Activated effector memory CD4-positive, alpha-beta T cell treated with anti-CD3 and anti-CD28 coated beads, Interleukin-2, amount 50 U/mL, for 16 hours (primary cell): ENCODE results near the gene TFPT.

Source experiments
- DNase-seq: peaks from one replicate; pipeline ENCODE4 v3.0.0-alpha.2; 2020

TFPT gene

DNA sequence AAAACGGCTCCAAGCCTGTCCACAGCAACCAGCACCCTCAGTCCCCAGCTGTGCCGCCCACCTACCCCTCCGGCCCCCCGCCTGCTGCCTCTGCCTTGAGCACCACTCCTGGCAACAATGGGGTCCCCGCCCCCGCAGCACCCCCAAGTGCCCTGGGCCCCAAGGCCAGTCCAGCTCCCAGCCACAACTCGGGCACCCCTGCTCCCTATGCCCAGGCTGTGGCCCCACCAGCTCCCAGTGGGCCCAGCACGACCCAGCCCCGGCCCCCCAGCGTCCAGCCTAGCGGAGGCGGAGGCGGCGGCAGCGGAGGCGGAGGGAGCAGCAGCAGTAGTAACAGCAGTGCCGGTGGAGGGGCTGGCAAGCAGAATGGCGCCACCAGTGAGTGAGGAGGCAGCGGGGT lies 32.7 kb upstream of the TFPT start:
- no peak for DNase-seq

GRCh38 chr19:54147676-54148075 lies 32.2 kb upstream of the TFPT start:
- no peak for DNase-seq

DNA sequence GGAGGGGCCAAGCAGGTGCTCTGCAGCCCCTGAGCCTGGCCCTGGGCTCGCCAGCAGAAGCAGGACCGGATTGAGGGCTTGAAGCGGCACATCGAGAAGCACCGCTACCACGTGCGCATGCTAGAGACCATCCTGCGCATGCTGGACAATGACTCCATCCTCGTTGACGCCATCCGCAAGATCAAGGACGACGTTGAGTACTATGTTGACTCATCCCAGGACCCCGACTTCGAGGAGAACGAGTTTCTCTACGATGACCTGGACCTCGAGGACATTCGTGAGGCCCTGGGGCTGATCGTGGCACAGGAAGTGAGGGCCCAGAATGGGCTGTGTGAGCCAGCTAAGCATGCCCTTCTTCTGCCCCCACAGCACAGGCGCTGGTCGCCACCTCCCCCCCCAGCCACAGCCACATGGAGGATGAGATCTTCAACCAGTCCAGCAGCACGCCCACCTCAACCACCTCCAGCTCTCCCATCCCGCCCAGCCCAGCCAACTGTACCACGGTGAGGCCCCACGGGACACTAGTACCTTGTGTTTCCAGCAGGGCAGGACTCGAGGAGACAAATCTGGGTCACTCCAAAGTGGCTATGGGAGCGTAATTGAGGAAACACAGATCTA lies 30.2 kb upstream of the TFPT start:
- no peak for DNase-seq

DNA sequence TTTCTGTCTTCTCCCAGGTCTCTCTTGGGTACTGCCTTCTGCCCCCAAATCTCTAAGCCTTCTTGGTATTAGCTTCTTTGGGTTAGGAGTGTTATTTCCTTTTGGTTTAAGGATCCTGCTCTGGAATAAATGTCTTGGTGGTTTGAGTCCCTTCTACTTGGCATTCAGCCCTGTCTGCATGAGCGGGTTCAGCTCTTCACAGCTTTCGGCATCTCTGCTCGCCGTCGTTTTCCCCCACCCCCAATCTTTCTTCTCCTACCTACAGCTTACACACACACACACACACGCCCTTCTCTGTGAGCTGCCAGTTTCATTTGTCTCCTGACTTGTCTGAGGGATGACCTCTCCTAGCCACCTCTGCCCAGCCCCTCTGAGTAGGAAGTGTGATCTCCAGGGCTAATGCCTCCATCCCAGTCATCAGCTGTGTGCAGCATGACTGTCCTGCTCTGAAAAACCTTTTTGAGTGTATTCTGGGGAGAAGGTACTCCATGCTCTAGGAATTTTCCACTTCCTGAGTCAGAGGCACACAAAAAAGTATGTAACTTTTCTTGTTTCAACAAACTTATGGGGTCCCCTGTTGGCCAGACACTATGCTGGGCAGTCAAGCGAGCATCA lies 26.8 kb upstream of the TFPT start:
- no peak for DNase-seq

DNA sequence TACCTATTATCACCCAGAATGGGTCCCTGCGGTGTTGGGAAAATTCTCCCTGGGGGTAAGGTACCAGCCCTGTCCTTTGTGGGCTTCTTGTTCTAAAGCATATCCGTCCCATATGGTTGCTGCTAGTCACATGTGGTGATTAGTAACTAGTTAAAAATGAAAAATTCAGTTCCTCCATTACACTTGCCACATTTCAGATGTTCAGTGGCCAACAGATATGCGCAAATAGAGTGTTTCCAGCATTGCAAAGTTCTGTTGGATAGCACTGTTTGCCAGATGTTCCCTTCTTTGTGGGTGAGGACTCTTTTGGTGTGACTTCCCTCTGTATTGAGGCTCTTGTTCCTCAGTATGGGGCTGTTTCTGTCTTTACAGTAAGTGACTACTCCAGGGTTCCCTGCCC lies 25.9 kb upstream of the TFPT start:
- DNase-seq: no peak

DNA sequence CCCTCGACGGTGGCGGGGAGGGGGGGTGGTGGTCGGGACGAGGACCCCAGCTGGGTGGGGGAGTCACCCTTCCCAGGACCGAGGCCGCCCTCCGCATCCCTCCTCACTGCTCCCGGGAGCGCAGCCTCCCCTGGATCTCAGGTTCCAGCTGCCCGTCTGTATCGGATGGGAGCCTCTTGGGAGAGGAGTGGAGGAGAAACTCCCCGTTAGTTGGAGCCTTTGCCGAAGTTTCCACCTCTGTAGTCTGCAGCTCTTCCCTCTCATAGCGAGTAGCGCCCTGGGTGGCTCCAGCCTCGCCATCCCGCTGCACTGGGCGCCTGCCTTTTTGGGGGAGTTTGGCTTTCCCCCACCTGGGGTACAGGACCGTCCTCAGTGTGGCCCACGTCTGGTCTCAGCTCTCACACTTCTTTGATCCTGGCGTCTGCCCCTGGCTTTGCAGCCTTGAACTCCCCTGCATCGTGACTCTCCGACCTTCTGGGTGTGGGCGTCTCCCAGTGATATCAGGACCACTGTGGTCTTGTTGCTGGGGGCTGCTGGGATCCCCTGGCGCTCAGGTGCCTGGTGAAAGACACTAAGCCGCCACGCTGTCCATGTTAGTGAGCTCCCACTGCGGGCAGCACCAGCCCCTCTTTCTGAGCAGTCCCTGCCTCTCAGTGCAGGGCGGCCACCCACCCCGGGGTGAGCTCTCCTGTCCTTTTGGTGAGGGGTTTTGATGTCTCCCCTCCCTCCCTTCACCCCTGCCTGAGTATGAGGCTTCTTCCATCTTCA lies 23.2 kb upstream of the TFPT start:
- peak; percentile 75 for DNase-seq

- peak; percentile 76 for DNase-seq
Observed at GRCh38 chr19:54137699-54138488, 22.4 kb upstream of the TFPT start, which contains the start of gene CNOT3. Gene CNOT3 (plus strand): TSS chr19:54137762. CDS start chr19:54142979, 5,217 bp downstream.

- DNase-seq: peak; percentile 100
Observed at GRCh38 chr19:54136864-54137698, 21.6 kb upstream of the TFPT start.

GRCh38 chr19:54136086-54136863 lies 20.8 kb upstream of the TFPT start:
- peak; percentile 67 for DNase-seq

DNA sequence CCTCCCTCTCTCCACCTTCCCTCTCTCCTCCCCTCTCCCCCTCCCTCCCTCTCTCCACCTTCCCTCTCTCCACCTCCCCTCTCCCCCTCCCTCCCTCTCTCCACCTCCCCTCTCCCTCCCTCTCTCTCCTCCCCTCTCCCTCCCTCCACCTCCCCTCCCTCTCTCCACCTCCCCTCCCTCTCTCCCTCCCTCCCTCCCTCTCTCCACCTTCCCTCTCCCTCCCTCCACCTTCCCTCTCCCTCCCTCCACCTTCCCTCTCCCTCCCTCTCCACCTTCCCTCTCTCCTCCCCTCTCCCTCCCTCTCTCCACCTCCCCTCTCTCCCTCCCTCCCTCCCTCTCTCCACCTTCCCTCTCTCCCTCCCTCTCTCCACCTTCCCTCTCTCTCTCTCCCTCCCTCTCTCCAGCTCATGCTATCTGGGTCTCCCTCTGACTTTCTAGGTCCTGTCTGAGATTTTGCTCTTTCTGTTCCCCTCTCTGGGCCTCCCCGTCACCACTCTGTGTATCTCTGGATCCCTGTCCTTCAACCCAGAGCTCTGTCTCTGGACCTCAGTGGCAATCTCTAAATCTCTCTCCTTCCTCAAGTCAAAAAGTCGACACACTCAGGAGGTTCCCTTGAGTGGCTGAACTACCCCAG lies 18.6 kb upstream of the TFPT start:
- DNase-seq: no peak

GRCh38 chr19:54133312-54133956 lies 18.0 kb upstream of the TFPT start:
- DNase-seq: no peak

DNA sequence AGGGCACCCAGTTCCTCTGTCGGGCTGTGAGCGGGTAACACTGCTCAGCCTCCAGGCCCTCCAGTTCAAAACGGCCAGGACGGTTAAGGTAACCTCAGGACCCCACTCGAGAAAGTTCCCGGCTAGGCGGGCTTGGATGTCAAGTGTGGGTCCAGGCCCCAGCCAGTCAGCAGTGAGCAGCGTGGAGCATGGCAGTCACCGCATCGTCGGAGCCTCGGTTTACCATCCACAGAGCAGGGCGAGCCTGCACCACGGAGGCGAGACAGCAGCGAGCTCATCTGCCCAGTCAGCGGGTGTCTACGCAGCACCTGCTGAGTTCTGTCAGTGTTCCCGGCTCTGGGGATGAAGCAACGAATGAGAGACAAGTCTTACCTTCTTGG lies 14.2 kb upstream of the TFPT start:
- DNase-seq: no peak

GRCh38 chr19:54128796-54129616 lies 13.5 kb upstream of the TFPT start:
- no peak for DNase-seq

DNA sequence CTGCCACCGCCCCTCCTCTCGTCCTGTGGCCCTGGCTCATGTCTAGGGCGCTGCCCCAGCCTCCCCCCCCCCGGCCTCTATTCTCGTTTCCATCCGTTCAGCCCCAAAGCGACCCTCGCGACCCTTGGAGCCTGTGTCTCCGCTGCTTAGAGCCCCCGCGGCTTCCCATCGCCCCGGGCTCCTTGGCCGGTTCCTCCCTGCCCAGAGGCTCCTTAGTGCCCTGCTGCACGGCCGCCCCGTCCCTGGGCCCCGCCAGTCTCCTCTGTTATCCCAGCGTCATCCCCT lies 12.9 kb upstream of the TFPT start:
- DNase-seq: no peak

DNA sequence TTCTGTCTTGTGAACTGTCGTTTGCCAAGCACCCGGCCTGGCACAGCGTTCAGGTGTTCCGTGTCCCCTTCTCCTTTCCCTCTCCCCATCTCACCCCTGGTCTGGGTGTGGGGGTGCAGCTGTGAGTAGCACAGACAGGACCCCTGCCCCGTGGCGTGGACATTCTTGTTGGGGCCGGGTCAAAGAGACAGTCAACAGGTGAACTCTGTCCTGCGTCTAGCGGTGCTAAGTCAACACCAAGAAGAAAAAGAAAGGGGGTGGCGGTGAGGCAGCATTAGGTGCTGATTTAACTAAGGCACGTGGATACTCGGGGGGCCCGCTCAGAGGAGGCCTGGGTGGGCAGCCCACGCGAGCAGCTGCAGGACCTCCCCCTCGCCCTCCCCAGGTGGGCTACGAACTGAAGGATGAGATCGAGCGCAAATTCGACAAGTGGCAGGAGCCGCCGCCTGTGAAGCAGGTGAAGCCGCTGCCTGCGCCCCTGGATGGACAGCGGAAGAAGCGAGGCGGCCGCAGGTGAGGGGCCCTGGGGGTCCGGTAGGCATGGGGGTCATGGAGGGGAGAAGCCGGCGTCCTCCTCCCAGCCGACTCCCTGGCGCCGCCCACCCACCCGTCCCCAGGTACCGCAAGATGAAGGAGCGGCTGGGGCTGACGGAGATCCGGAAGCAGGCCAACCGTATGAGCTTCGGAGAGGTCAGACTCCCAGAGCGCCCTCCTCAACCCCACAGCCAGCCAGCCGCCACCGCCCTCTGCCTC lies 12.4 kb upstream of the TFPT start:
- DNase-seq: no peak

DNA sequence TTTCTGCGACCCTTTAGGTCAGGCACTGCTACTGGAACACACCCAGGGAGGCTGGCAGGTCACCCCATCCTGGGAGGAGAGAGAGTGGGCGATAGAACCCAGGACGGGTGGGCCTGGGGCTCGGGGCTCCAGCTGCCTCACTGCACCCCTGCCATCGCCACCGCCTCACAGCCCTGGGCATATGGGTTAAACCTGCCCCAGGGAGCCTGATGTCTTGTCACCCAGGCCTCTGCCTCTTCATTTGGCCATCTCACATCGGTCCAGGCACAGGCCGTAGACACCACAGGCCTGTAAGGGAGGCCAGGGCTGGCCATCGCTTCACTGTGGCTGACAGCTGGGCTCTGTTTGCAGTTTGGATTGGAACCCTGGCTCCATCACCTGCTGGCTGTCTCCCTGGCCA lies 10.3 kb upstream of the TFPT start:
- no peak for DNase-seq

DNA sequence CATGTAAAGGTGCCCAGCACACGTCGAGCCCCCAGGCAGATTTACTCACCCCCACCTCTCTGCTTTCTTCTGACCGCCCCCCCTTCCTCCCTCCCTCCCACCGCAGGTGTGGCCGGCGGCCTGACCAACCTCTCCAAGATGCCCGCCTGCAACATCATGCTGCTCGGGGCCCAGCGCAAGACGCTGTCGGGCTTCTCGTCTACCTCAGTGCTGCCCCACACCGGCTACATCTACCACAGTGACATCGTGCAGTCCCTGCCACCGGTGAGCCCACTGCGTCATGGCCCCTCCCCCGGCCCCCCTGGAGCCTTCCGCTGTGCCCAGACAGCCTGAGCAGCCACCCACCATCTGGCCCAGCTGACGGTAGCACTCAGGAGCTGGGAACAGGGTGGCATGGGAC lies 8.9 kb upstream of the TFPT start:
- DNase-seq: no peak

DNA sequence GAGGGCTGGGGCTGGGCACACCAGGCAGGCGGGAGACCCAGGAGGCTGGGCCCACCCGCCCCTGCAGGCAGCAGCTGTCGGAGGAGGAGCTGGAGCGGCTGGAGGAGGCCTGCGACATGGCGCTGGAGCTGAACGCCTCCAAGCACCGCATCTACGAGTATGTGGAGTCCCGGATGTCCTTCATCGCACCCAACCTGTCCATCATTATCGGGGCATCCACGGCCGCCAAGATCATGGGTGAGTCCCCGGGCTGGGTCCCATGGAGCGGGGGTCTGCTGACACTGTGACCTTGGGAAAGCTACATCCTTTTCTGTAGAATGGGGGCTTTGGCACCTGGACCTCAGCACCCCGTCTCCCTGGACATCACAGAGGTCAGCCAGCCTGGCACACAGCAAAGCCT lies 8.2 kb upstream of the TFPT start:
- no peak for DNase-seq

- DNase-seq: no peak
Observed at GRCh38 chr19:54121259-54121658, 5.8 kb upstream of the TFPT start.
